B cell (primary cell): Measurements from ENCODE around the gene ZNF385D.

ENCODE experiments used
- EZH2 ChIP-seq: IDR thresholded peaks from 2 replicates; pipeline ENCODE4 v1.6.1; 2012; ENCODE audit warnings: borderline replicate concordance, low read depth, mild to moderate bottlenecking, moderate library complexity, low read length; ENCODE audit not compliant: insufficient read depth, poor library complexity, severe bottlenecking
- TF ChIP-seq, protein P1 (sequence below): fragments of 200-600 bp; IDR thresholded peaks from one replicate; pipeline ENCODE4 v1.8.0; 2022; ENCODE audit warnings: antibody characterized with exemption, mild to moderate bottlenecking

DNA sequence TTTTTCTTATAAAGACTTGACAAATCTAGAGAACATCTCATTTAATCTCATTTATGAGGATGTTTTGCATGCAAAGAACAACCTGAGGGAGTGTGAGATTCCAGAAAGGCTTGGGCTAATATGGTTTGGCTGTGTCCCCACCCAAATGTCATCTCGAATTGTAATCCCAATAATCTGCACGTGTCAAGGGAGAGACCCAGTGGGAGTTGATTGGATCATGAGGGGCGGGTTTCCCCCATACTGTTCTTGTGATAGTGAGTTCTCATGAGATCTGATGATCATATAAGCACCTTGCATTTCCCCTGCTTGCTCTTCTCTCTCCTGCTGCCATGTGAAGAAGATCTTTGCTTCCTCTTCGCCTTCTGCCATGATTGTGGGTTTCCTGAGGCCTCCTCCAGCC lies 103.0 kb downstream of the ZNF385D start:
- TF ChIP-seq, protein P1, sequence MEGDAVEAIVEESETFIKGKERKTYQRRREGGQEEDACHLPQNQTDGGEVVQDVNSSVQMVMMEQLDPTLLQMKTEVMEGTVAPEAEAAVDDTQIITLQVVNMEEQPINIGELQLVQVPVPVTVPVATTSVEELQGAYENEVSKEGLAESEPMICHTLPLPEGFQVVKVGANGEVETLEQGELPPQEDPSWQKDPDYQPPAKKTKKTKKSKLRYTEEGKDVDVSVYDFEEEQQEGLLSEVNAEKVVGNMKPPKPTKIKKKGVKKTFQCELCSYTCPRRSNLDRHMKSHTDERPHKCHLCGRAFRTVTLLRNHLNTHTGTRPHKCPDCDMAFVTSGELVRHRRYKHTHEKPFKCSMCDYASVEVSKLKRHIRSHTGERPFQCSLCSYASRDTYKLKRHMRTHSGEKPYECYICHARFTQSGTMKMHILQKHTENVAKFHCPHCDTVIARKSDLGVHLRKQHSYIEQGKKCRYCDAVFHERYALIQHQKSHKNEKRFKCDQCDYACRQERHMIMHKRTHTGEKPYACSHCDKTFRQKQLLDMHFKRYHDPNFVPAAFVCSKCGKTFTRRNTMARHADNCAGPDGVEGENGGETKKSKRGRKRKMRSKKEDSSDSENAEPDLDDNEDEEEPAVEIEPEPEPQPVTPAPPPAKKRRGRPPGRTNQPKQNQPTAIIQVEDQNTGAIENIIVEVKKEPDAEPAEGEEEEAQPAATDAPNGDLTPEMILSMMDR: no peak
- no peak for TF ChIP-seq EZH2
